Measurements from ENCODE around the gene MAP2K1. TPM values are rescaled to one million over a fixed set of nuclear protein-coding genes. Genes with fewer than 3 reads are reported as not detected.
A peak's percentile ranks its signal among the peaks of the same experiment; 100 is the strongest.

The MAP2K1 gene
- total and polyA plus RNA-seq, 9 of the 15 experiments (the other 6 are each of a cell fraction or from before 2014, with no cell fraction given), result 7.5 to 58.3 (median 30.0) TPM

- no peak for TF ChIP-seq ELK3 (CRISPR knock-in tag; IDR thresholded peaks at IDR 0.05)
- no peak for TF ChIP-seq EHMT2 (IDR thresholded peaks at IDR 0.05)
- TF ChIP-seq MEF2A (IDR thresholded peaks at IDR 0.05; ENCODE audit: control insufficient read depth, low read depth, low read length), result no peak
- no peak for TF ChIP-seq JUNB (CRISPR knock-in tag; conservative IDR thresholded peaks at IDR 0.05)
- TF ChIP-seq CREB3 (tag; conservative IDR thresholded peaks at IDR 0.05; ENCODE audit: low read depth), result no peak
- TF ChIP-seq HDAC1 (IDR thresholded peaks at IDR 0.05), result peak in 1 of 2 experiments; percentile 85; a peak in 2 of 4 replicates
- peak; percentile 78; the same call in 1 of the 2 replicates for TF ChIP-seq ZBTB17 (CRISPR knock-in tag; IDR thresholded peaks at IDR 0.05)
- TF ChIP-seq TSC22D4 (tag; IDR thresholded peaks at IDR 0.05), result no peak
- TF ChIP-seq LARP7 (IDR thresholded peaks at IDR 0.05), result peak; percentile 86
- peak; percentile 85 for TF ChIP-seq TAF1 (IDR thresholded peaks at IDR 0.05; ENCODE audit: control insufficient read depth, extremely low read depth, insufficient read depth, low read length, severe bottlenecking)
- peak; percentile 66 for TF ChIP-seq NFIC (IDR thresholded peaks at IDR 0.05)
- no peak for TF ChIP-seq TCF3 (CRISPR knock-in tag; IDR thresholded peaks at IDR 0.05)
- TF ChIP-seq MAFG (tag; conservative IDR thresholded peaks at IDR 0.05), result no peak
- TF ChIP-seq SMARCA5 (IDR thresholded peaks at IDR 0.05), result peak; percentile 61; the same call in 1 of the 2 replicates
- no peak for TF ChIP-seq NCOA1 (IDR thresholded peaks at IDR 0.05; ENCODE audit: low read depth)
- peak; percentile 97 for TF ChIP-seq POLR2G (IDR thresholded peaks at IDR 0.05; ENCODE audit: low read depth, low read length)
- no peak for TF ChIP-seq MEIS2 (IDR thresholded peaks at IDR 0.05; ENCODE audit: partially characterized antibody)
- no peak for TF ChIP-seq FOXA1 (IDR thresholded peaks at IDR 0.05; ENCODE audit: borderline replicate concordance)
- TF ChIP-seq KLF16 (IDR thresholded peaks at IDR 0.05), result no peak
- no peak for TF ChIP-seq RNF2 (IDR thresholded peaks at IDR 0.05)
- TF ChIP-seq ATF4 (CRISPR knock-in tag; IDR thresholded peaks at IDR 0.05), result 0 out of 2 replicates have a peak, but pooled peaks have one; percentile 30
- no peak for TF ChIP-seq ZNF780A (CRISPR knock-in tag; IDR thresholded peaks at IDR 0.05)
- TF ChIP-seq MAFF (IDR thresholded peaks at IDR 0.05; ENCODE audit: low read length), result peak; percentile 84; the same call in 1 of the 2 replicates
- no peak for TF ChIP-seq PHF21A (IDR thresholded peaks at IDR 0.05; ENCODE audit: borderline replicate concordance, low read depth)
- TF ChIP-seq FOS (IDR thresholded peaks at IDR 0.05; ENCODE audit: extremely low read depth, insufficient read length), result no peak
- TF ChIP-seq ZNF146 (CRISPR knock-in tag; IDR thresholded peaks at IDR 0.05; ENCODE audit: unreplicated experiment), result no peak
- TF ChIP-seq ELF1 (tag; IDR thresholded peaks at IDR 0.05), result peak; percentile 54; the same call in 1 of the 2 replicates
- TF ChIP-seq TCFL5 (CRISPR knock-in tag; conservative IDR thresholded peaks at IDR 0.05), result no peak
- no peak for TF ChIP-seq ZNF12 (CRISPR knock-in tag; IDR thresholded peaks at IDR 0.05)
- TF ChIP-seq TGIF2 (CRISPR knock-in tag; IDR thresholded peaks at IDR 0.05), result no peak; the same call in 1 of the 2 replicates
Measured at GRCh38 chr15:66356359-66357236, 30.1 kb upstream of the MAP2K1 start, which contains the start of gene TIPIN (continued).
